ENCODE results near the gene LYRM4. TPM values are rescaled to one million over a fixed set of nuclear protein-coding genes. Genes with fewer than 3 reads are reported as not detected.

LYRM4 gene
- polyA plus RNA-seq, 2 donors: 10.3 to 12.8 TPM

DNA sequence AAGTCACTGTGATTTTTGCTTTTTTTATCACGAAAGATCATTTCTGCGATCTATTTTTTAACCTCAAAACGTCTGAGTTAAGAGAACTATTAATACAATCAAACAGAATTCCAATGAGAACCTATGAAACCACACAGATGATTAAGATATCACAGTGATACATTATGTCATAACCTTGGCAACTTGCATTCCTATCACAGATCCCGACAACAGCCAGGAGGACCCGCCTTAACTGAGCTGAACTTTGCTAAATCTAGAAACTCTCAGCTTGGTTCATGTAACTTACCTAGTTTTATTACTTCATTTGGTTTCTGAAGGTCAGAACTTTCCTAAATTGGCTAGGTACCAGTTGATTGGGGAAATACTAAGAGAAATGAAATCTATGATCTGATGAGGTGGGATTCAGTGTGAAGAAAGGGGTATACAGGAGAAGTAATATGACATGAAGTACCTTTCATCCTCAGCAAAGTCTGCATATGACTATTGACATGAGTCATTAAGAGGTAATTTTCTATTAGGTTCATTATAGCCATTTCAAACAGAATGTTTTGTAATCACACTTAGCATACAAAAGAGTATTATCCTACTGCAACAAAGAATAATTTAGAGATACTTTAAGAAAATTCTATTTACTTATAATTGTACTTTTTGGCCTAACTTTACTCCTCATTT lies 11.2 kb downstream of the LYRM4 start:
- WGBS, 2 donors: 79 to 85% methylated on average over 5 of the region's 5 CpGs

DNA sequence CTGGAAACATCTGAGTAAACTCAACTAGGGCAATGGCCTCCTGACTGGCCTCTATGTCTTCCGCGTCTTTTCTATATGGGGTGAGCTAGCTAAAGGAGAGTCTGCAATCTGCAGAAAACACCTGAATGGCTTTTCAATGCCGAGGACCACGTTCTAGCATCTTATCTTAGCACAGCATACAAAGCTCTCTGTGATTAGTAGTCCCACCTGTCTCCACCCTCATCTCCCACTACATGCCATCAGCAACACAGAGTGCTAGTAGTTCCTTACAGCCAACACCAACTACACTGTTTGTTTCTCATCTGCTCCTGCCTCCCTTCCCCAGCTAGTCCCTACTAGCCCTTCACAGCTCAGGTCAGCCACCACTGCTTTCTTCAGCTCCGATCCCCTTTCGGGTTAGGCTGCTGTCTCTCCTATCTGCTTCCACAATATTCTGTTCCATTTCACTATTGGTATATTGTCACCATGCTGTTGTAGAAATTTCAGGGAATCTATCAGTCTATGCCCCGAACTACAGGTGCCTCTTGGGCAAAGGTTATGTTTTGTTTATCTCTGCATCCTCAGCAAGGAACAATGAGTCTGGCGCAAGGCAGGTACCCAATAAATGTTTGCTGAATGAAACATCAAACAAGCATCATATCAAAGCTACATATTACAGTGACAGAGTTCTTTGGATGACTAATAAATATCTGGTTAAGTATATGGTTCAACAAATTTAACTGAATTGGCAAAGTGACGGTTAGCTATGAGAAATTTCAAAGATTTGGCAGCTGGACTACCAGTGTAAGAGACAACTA lies 12.2 kb downstream of the LYRM4 start:
- WGBS, 2 donors: 86 to 96% methylated on average over 9 of the region's 9 CpGs
- Histone ChIP-seq H3K4me3 (ENCODE audit: low read depth in 1 of 2, low read length in 2 of 2) (no peak overlapping the region), H3K36me3 (ENCODE audit: control insufficient read depth in 2 of 2, insufficient read depth in 2 of 2, low read length in 1 of 2) (peaks cover 0 to 2% of the 10 kb centered on the region in 2 donors)

More for the DNA sequence above, 11.2 kb downstream of the LYRM4 start:
- Histone ChIP-seq H3K4me3 (ENCODE audit: low read depth in 1 of 2, low read length in 2 of 2) (no peak overlapping the region), H3K9me3 (ENCODE audit: control insufficient read depth in 2 of 2, insufficient read depth in 1 of 2, low read depth in 1 of 2, low read length in 1 of 2) (no peaks in the 10 kb centered on the region), H3K4me1 (ENCODE audit: control insufficient read depth in 2 of 2, insufficient read depth in 2 of 2, low read length in 1 of 2) (peaks cover 0 to 3% of the 10 kb centered on the region in 2 donors), H3K36me3 (ENCODE audit: control insufficient read depth in 2 of 2, insufficient read depth in 2 of 2, low read length in 1 of 2) (peaks cover 0 to 2% of the 10 kb centered on the region in 2 donors), H3K27ac (ENCODE audit: low read depth in 2 of 2, low read length in 1 of 2) (no peak overlapping the region), H3K27me3 (ENCODE audit: control insufficient read depth in 1 of 2, insufficient read depth in 2 of 2, low read length in 2 of 2) (no peaks in the 10 kb centered on the region)

GRCh38 chr6:5247201-5247600 lies 13.5 kb downstream of the LYRM4 start:
- Histone ChIP-seq H3K4me1 (ENCODE audit: control insufficient read depth in 2 of 2, insufficient read depth in 2 of 2, low read length in 1 of 2) (peaks cover 0 to 3% of the 10 kb centered on the region in 2 donors), H3K4me3 (ENCODE audit: low read depth in 1 of 2, low read length in 2 of 2) (no peak overlapping the region), H3K27me3 (ENCODE audit: control insufficient read depth in 1 of 2, insufficient read depth in 2 of 2, low read length in 2 of 2) (no peaks in the 10 kb centered on the region), H3K27ac (ENCODE audit: low read depth in 2 of 2, low read length in 1 of 2) (no peak overlapping the region), H3K36me3 (ENCODE audit: control insufficient read depth in 2 of 2, insufficient read depth in 2 of 2, low read length in 1 of 2) (peaks cover 0 to 4% of the 10 kb centered on the region in 2 donors), H3K9me3 (ENCODE audit: control insufficient read depth in 2 of 2, insufficient read depth in 1 of 2, low read depth in 1 of 2, low read length in 1 of 2) (no peaks in the 10 kb centered on the region)
- 89 to 98% methylated on average over 2 of the region's 2 CpGs for WGBS, 2 donors

More for the DNA sequence above, 12.2 kb downstream of the LYRM4 start:
- Histone ChIP-seq H3K4me1 (ENCODE audit: control insufficient read depth in 2 of 2, insufficient read depth in 2 of 2, low read length in 1 of 2) (peaks cover 0 to 3% of the 10 kb centered on the region in 2 donors), H3K27ac (ENCODE audit: low read depth in 2 of 2, low read length in 1 of 2) (no peak overlapping the region), H3K27me3 (ENCODE audit: control insufficient read depth in 1 of 2, insufficient read depth in 2 of 2, low read length in 2 of 2) (no peaks in the 10 kb centered on the region), H3K9me3 (ENCODE audit: control insufficient read depth in 2 of 2, insufficient read depth in 1 of 2, low read depth in 1 of 2, low read length in 1 of 2) (no peaks in the 10 kb centered on the region)

DNA sequence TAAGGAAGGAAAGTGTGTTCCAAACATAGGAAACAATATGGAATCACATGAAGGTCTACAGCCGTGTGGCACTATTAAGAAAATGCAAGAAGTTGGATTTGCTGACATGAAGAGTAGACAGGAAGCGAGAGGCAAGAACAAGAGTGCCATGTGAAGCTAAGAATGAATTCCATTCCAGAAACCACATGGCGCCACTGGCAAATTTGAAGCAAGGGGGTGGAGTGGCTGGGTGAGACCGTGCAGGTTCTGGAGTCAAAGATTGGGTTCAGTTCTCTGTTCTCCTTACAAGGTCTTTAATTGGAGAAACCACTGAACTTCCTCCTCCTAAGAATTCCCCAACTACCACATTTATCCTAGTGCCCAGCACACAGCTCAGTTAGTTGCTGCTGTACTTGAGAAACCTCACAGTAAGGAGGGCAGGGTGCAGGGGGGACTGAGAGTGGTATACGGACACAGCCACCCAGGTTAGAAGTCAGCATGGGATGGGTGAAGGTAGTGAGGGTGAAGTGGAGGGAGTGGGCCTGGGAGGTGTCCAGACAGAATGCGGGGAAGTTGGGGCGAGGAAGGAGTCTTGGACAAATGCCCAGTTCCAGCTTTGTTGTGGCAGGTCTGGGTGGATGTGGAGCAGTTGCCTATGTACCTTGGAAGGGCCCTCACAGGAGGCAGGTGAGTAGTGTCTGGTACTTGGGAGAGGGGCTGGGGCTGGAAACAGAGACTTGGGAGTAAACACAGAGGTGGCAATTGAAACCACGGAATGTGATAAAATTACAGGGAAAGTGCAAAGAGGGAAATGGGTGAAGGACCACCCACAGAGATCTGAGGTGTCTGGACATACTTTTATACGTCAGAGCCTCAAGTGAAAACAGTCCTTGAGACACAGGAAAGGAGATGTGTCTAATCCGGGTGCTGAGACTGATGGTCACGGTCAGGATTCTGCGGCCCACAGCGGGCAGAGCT lies 14.3 kb downstream of the LYRM4 start:
- no peak overlapping the region for H3K4me3 ChIP-seq (ENCODE audit: low read depth in 1 of 2, low read length in 2 of 2)
- no peaks in the 10 kb centered on the region for H3K9me3 ChIP-seq (ENCODE audit: control insufficient read depth in 2 of 2, insufficient read depth in 1 of 2, low read depth in 1 of 2, low read length in 1 of 2)
- H3K36me3 ChIP-seq (ENCODE audit: control insufficient read depth in 2 of 2, insufficient read depth in 2 of 2, low read length in 1 of 2): peaks cover 0 to 2% of the 10 kb centered on the region in 2 donors
- H3K27me3 ChIP-seq (ENCODE audit: control insufficient read depth in 1 of 2, insufficient read depth in 2 of 2, low read length in 2 of 2): no peaks in the 10 kb centered on the region
- no peak overlapping the region for H3K27ac ChIP-seq (ENCODE audit: low read depth in 2 of 2, low read length in 1 of 2)
- WGBS, 2 donors: 81 to 85% methylated on average over 13 of the region's 13 CpGs
- peaks cover 0 to 3% of the 10 kb centered on the region in 2 donors for H3K4me1 ChIP-seq (ENCODE audit: control insufficient read depth in 2 of 2, insufficient read depth in 2 of 2, low read length in 1 of 2)

GRCh38 chr6:5243069-5243468 lies 17.7 kb downstream of the LYRM4 start:
- 88 to 97% methylated on average over 12 of the region's 12 CpGs for WGBS, 2 donors
- no peaks in the 10 kb centered on the region for H3K27me3 ChIP-seq (ENCODE audit: control insufficient read depth in 1 of 2, insufficient read depth in 2 of 2, low read length in 2 of 2)
- H3K27ac ChIP-seq (ENCODE audit: low read depth in 2 of 2, low read length in 1 of 2): no peak overlapping the region
- peaks cover 0 to 4% of the 10 kb centered on the region in 2 donors for H3K36me3 ChIP-seq (ENCODE audit: control insufficient read depth in 2 of 2, insufficient read depth in 2 of 2, low read length in 1 of 2)
- H3K9me3 ChIP-seq (ENCODE audit: control insufficient read depth in 2 of 2, insufficient read depth in 1 of 2, low read depth in 1 of 2, low read length in 1 of 2): no peaks in the 10 kb centered on the region
- no peak overlapping the region for H3K4me3 ChIP-seq (ENCODE audit: low read depth in 1 of 2, low read length in 2 of 2)
- H3K4me1 ChIP-seq (ENCODE audit: control insufficient read depth in 2 of 2, insufficient read depth in 2 of 2, low read length in 1 of 2): peaks cover 0 to 3% of the 10 kb centered on the region in 2 donors

DNA sequence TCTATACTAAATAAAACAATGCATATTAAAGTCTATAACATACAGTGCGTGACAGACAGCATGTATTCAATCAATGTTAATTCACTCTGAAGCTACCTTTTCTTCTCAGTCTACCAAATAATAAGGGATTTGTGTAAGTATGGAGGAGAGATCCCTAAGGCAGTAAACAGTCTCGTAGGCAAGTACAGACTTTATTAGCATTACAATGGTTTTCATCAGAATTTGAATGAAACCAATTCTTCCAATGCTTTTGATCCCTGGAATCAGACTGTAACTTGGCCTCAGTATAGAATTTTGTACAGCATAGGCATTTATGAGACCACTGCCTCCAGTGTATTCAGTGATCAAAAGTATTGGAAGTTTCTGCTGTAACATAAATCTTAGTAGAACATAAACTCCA lies 19.5 kb downstream of the LYRM4 start:
- no peak overlapping the region for H3K27ac ChIP-seq (ENCODE audit: low read depth in 2 of 2, low read length in 1 of 2)
- peaks cover 0 to 4% of the 10 kb centered on the region in 2 donors for H3K36me3 ChIP-seq (ENCODE audit: control insufficient read depth in 2 of 2, insufficient read depth in 2 of 2, low read length in 1 of 2)
- H3K4me3 ChIP-seq (ENCODE audit: low read depth in 1 of 2, low read length in 2 of 2): no peak overlapping the region
- H3K27me3 ChIP-seq (ENCODE audit: control insufficient read depth in 1 of 2, insufficient read depth in 2 of 2, low read length in 2 of 2): no peaks in the 10 kb centered on the region
- no peaks in the 10 kb centered on the region for H3K9me3 ChIP-seq (ENCODE audit: control insufficient read depth in 2 of 2, insufficient read depth in 1 of 2, low read depth in 1 of 2, low read length in 1 of 2)
- H3K4me1 ChIP-seq (ENCODE audit: control insufficient read depth in 2 of 2, insufficient read depth in 2 of 2, low read length in 1 of 2): peaks cover 0 to 3% of the 10 kb centered on the region in 2 donors
- 81 to 84% methylated on average over 2 of the region's 2 CpGs for WGBS, 2 donors

GRCh38 chr6:5238336-5238735 lies 22.4 kb downstream of the LYRM4 start:
- no peak overlapping the region for H3K27ac ChIP-seq (ENCODE audit: low read depth in 2 of 2, low read length in 1 of 2)

DNA sequence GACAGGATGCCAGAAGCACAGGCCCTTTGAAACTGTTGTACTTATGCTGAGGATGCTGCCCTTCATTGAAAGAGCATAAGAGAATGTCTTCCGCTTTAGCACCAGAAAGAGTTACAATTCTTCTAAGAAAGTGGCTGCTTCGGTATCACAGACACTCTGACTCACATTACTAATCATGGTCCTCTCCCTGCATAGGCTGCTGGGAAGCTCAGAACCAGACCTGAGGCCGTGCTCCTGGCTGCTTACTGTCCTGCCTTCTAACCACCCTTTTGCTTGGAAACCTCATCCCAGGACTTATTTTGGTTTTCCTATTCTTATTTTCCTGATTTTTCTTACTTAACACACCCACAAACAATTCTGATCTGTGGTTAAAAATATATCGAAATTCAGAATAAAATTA lies 22.9 kb downstream of the LYRM4 start:
- no peak overlapping the region for H3K4me3 ChIP-seq (ENCODE audit: low read depth in 1 of 2, low read length in 2 of 2)
- no peak overlapping the region for H3K27ac ChIP-seq (ENCODE audit: low read depth in 2 of 2, low read length in 1 of 2)
- H3K4me1 ChIP-seq (ENCODE audit: control insufficient read depth in 2 of 2, insufficient read depth in 2 of 2, low read length in 1 of 2): no peaks in the 10 kb centered on the region
- no peaks in the 10 kb centered on the region for H3K27me3 ChIP-seq (ENCODE audit: control insufficient read depth in 1 of 2, insufficient read depth in 2 of 2, low read length in 2 of 2)
- H3K9me3 ChIP-seq (ENCODE audit: control insufficient read depth in 2 of 2, insufficient read depth in 1 of 2, low read depth in 1 of 2, low read length in 1 of 2): no peaks in the 10 kb centered on the region
- WGBS, 2 donors: 86 to 89% methylated on average over 4 of the region's 4 CpGs
- peaks cover 0 to 2% of the 10 kb centered on the region in 2 donors for H3K36me3 ChIP-seq (ENCODE audit: control insufficient read depth in 2 of 2, insufficient read depth in 2 of 2, low read length in 1 of 2)

More at GRCh38 chr6:5238336-5238735, 22.4 kb downstream of the LYRM4 start:
- Histone ChIP-seq H3K36me3 (ENCODE audit: control insufficient read depth in 2 of 2, insufficient read depth in 2 of 2, low read length in 1 of 2) (peaks cover 0 to 4% of the 10 kb centered on the region in 2 donors), H3K9me3 (ENCODE audit: control insufficient read depth in 2 of 2, insufficient read depth in 1 of 2, low read depth in 1 of 2, low read length in 1 of 2) (no peaks in the 10 kb centered on the region), H3K4me1 (ENCODE audit: control insufficient read depth in 2 of 2, insufficient read depth in 2 of 2, low read length in 1 of 2) (no peaks in the 10 kb centered on the region), H3K4me3 (ENCODE audit: low read depth in 1 of 2, low read length in 2 of 2) (no peak overlapping the region), H3K27me3 (ENCODE audit: control insufficient read depth in 1 of 2, insufficient read depth in 2 of 2, low read length in 2 of 2) (no peaks in the 10 kb centered on the region)
- 89 to 96% methylated on average over 1 of the region's 1 CpG for WGBS, 2 donors

- Histone ChIP-seq H3K4me1 (ENCODE audit: control insufficient read depth in 2 of 2, insufficient read depth in 2 of 2, low read length in 1 of 2) (no peaks in the 10 kb centered on the region), H3K27ac (ENCODE audit: low read depth in 2 of 2, low read length in 1 of 2) (no peak overlapping the region), H3K27me3 (ENCODE audit: control insufficient read depth in 1 of 2, insufficient read depth in 2 of 2, low read length in 2 of 2) (no peaks in the 10 kb centered on the region), H3K4me3 (ENCODE audit: low read depth in 1 of 2, low read length in 2 of 2) (no peak overlapping the region), H3K36me3 (ENCODE audit: control insufficient read depth in 2 of 2, insufficient read depth in 2 of 2, low read length in 1 of 2) (peaks cover 0 to 2% of the 10 kb centered on the region in 2 donors), H3K9me3 (ENCODE audit: control insufficient read depth in 2 of 2, insufficient read depth in 1 of 2, low read depth in 1 of 2, low read length in 1 of 2) (no peaks in the 10 kb centered on the region)
- WGBS, 2 donors: 95 to 96% methylated on average over 2 of the region's 2 CpGs
Observed at GRCh38 chr6:5235830-5236229, 24.9 kb downstream of the LYRM4 start.

Data from esophagus (tissue), 2 donors.